Measurements from ENCODE around the gene PPP1R27.

The PPP1R27 gene

GRCh38 chr17:81854974-81855774 is 20.3 kb upstream of the PPP1R27 start:
- DNase-seq, result peak in 1 of 2 experiments; percentile 32
- no peak for TF ChIP-seq POLR2A (IDR thresholded peaks at IDR 0.05; ENCODE audit: low read length)
- no peak for TF ChIP-seq GATA1 (IDR thresholded peaks at IDR 0.05; ENCODE audit: low read depth, low read length)

- TF ChIP-seq POLR2A (IDR thresholded peaks at IDR 0.05; ENCODE audit: low read length), result no peak
- TF ChIP-seq GATA1 (IDR thresholded peaks at IDR 0.05; ENCODE audit: low read depth, low read length), result no peak
Measured at GRCh38 chr17:81852237-81852636, 17.4 kb upstream of the PPP1R27 start.

GRCh38 chr17:81851423-81851822 is 16.6 kb upstream of the PPP1R27 start:
- TF ChIP-seq GATA1 (IDR thresholded peaks at IDR 0.05; ENCODE audit: low read depth, low read length), result no peak
- no peak for TF ChIP-seq POLR2A (IDR thresholded peaks at IDR 0.05; ENCODE audit: low read length)
- DNase-seq, result no peak

More at GRCh38 chr17:81852237-81852636, 17.4 kb upstream of the PPP1R27 start:
- DNase-seq, result no peak

GRCh38 chr17:81849457-81849856 is 14.6 kb upstream of the PPP1R27 start:
- DNase-seq, result no peak
- TF ChIP-seq GATA1 (IDR thresholded peaks at IDR 0.05; ENCODE audit: low read depth, low read length), result no peak
- TF ChIP-seq POLR2A (IDR thresholded peaks at IDR 0.05; ENCODE audit: low read length), result no peak

- DNase-seq, result no peak
- TF ChIP-seq POLR2A (IDR thresholded peaks at IDR 0.05; ENCODE audit: low read length) (no peak), GATA1 (IDR thresholded peaks at IDR 0.05; ENCODE audit: low read depth, low read length) (no peak)
Measured at GRCh38 chr17:81846743-81847689, 12.2 kb upstream of the PPP1R27 start.

- DNase-seq, result no peak
- TF ChIP-seq GATA1 (IDR thresholded peaks at IDR 0.05; ENCODE audit: low read depth, low read length), result no peak
Measured at GRCh38 chr17:81845881-81846742, 11.3 kb upstream of the PPP1R27 start.

- TF ChIP-seq GATA1 (IDR thresholded peaks at IDR 0.05; ENCODE audit: low read depth, low read length) (no peak), POLR2A (IDR thresholded peaks at IDR 0.05; ENCODE audit: low read length) (no peak)
- no peak for DNase-seq
Measured at GRCh38 chr17:81845361-81845760, 10.5 kb upstream of the PPP1R27 start.

GRCh38 chr17:81844887-81845286 is 10.0 kb upstream of the PPP1R27 start:
- TF ChIP-seq POLR2A (IDR thresholded peaks at IDR 0.05; ENCODE audit: low read length) (no peak), GATA1 (IDR thresholded peaks at IDR 0.05; ENCODE audit: low read depth, low read length) (no peak)
- no peak for DNase-seq

GRCh38 chr17:81844327-81844851 is 9.5 kb upstream of the PPP1R27 start:
- TF ChIP-seq POLR2A (IDR thresholded peaks at IDR 0.05; ENCODE audit: low read length), result no peak
- no peak for TF ChIP-seq GATA1 (IDR thresholded peaks at IDR 0.05; ENCODE audit: low read depth, low read length)
- no peak for DNase-seq

- TF ChIP-seq POLR2A (IDR thresholded peaks at IDR 0.05; ENCODE audit: low read length), result no peak
- TF ChIP-seq GATA1 (IDR thresholded peaks at IDR 0.05; ENCODE audit: low read depth, low read length), result no peak
- no peak for DNase-seq
Measured at GRCh38 chr17:81843713-81844326, 9.0 kb upstream of the PPP1R27 start.

GRCh38 chr17:81842725-81843504 is 8.1 kb upstream of the PPP1R27 start:
- TF ChIP-seq GATA1 (IDR thresholded peaks at IDR 0.05; ENCODE audit: low read depth, low read length), result no peak
- TF ChIP-seq POLR2A (IDR thresholded peaks at IDR 0.05; ENCODE audit: low read length), result no peak
- DNase-seq, result no peak

GRCh38 chr17:81842378-81842724 is 7.5 kb upstream of the PPP1R27 start:
- no peak for DNase-seq

More at GRCh38 chr17:81842378-81842724, 7.5 kb upstream of the PPP1R27 start:
- TF ChIP-seq POLR2A (IDR thresholded peaks at IDR 0.05; ENCODE audit: low read length) (no peak), GATA1 (IDR thresholded peaks at IDR 0.05; ENCODE audit: low read depth, low read length) (no peak)
